ENCODE results near the gene CMC1. TPM values are rescaled to one million over a fixed set of nuclear protein-coding genes. Genes with fewer than 3 reads are reported as not detected.

The CMC1 gene
- polyA plus RNA-seq, 1 donor from 2014 or later: 22.5 TPM

- no peaks in the 10 kb centered on the region for H3K9me3 Mint-ChIP-seq
- H3K4me3 Mint-ChIP-seq: no peak overlapping the region
- H3K36me3 Mint-ChIP-seq: peaks cover 2% of the 10 kb centered on the region
- no peak overlapping the region for H3K27ac Mint-ChIP-seq
- H3K27me3 Mint-ChIP-seq: no peaks in the 10 kb centered on the region
- peaks cover 0 to 2% (median 2%) of the 10 kb centered on the region in 3 donors for H3K4me1 Mint-ChIP-seq
Measured at GRCh38 chr3:28299705-28300104, 58.3 kb downstream of the CMC1 start.

DNA sequence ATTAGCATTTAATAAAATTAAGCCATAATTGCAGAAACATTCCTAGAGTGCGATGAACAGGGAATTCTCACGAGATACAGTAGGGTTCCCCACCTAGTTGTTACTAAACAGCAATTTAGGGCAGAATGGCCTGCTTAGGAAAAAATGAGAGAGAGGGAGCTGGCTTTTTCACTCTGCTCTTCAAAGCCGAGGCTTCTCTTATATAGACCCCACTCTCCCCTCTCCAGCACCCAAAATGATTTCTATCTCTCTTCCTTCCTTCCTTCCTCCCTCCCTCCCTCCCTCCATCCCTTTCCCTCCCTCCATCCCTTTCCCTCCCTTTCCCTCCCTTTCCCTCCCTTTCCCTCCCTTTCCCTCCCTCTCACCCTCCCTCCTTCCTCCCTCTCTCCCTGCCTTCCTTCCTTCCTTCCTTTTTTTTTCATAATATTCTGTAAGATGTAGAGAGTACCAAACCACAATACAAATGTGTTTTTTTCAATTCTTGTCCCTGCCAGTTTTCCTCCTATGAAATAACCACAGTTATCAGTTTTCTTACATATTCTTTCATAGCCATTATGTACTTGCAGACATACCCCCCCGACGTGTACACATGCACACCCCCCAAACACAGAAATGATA lies 59.0 kb downstream of the CMC1 start:
- no peak overlapping the region for H3K4me3 Mint-ChIP-seq
- no peak overlapping the region for H3K27ac Mint-ChIP-seq
- H3K27me3 Mint-ChIP-seq: no peaks in the 10 kb centered on the region
- H3K9me3 Mint-ChIP-seq: no peaks in the 10 kb centered on the region
- H3K4me1 Mint-ChIP-seq: peaks cover 0 to 2% (median under 1%) of the 10 kb centered on the region in 3 donors
- peaks cover 1% of the 10 kb centered on the region for H3K36me3 Mint-ChIP-seq

- Mint-ChIP-seq H3K27me3 (no peaks in the 10 kb centered on the region), H3K36me3 (peaks cover 4% of the 10 kb centered on the region), H3K9me3 (no peaks in the 10 kb centered on the region), H3K4me3 (no peak overlapping the region), H3K27ac (no peak overlapping the region), H3K4me1 (peaks cover 0 to 1% (median 0%) of the 10 kb centered on the region in 3 donors)
Measured at GRCh38 chr3:28301688-28302087, 60.3 kb downstream of the CMC1 start.

DNA sequence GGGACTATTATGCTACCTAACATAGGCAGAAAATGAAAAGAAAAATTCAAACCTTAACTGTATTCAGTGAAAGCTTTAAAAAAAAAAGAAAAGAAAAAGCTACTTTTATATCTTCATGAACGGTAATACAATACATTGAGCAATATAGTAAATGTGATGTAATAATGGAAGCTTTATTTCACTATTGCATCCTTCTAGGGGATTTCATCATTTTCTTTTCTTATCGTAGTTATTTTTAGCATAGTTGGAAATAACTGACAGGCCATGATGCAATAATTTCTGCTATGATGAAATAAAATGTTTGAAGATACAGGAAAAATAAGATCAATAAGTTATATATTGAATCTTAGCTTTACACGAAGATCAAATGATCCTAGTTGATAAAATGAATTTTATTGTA lies 66.8 kb downstream of the CMC1 start:
- no peaks in the 10 kb centered on the region for H3K27me3 Mint-ChIP-seq
- peaks cover 0 to 4% (median 1%) of the 10 kb centered on the region in 3 donors for H3K4me1 Mint-ChIP-seq
- no peak overlapping the region for H3K4me3 Mint-ChIP-seq
- H3K36me3 Mint-ChIP-seq: peaks cover 4% of the 10 kb centered on the region
- no peak overlapping the region for H3K27ac Mint-ChIP-seq
- no peaks in the 10 kb centered on the region for H3K9me3 Mint-ChIP-seq

GRCh38 chr3:28315711-28316110 lies 74.3 kb downstream of the CMC1 start:
- H3K27me3 Mint-ChIP-seq: no peaks in the 10 kb centered on the region
- H3K9me3 Mint-ChIP-seq: no peaks in the 10 kb centered on the region
- H3K36me3 Mint-ChIP-seq: peaks cover 2% of the 10 kb centered on the region
- H3K4me1 Mint-ChIP-seq: peaks cover 0 to 1% (median 1%) of the 10 kb centered on the region in 3 donors
- H3K4me3 Mint-ChIP-seq: no peak overlapping the region
- H3K27ac Mint-ChIP-seq: no peak overlapping the region

DNA sequence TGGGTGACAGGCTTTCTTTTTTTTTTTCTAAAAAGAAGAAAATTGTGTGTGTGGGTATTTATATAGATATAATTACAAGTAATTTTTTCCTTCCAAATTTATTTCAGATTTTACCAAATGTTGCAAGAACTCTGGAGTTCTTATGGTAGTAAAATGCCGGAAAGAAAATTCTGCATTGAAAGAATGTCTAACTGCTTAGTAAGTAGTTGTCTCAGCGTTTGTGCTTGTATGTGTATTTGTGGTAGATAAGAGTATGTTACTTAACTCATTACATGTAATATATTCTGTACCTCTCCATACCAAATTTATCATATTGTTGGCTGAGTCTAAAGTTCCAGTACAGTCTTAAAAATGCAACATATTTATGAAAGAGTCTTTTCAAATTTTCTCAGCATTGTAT lies 74.8 kb downstream of the CMC1 start:
- H3K27me3 Mint-ChIP-seq: no peaks in the 10 kb centered on the region
- H3K9me3 Mint-ChIP-seq: no peaks in the 10 kb centered on the region
- peaks cover 2% of the 10 kb centered on the region for H3K36me3 Mint-ChIP-seq
- no peak overlapping the region for H3K27ac Mint-ChIP-seq
- H3K4me3 Mint-ChIP-seq: no peak overlapping the region
- peaks cover 0 to 1% (median 1%) of the 10 kb centered on the region in 3 donors for H3K4me1 Mint-ChIP-seq

GRCh38 chr3:28317438-28318022 lies 76.1 kb downstream of the CMC1 start:
- no peaks in the 10 kb centered on the region for H3K27me3 Mint-ChIP-seq
- H3K36me3 Mint-ChIP-seq: peaks cover 2% of the 10 kb centered on the region
- H3K4me1 Mint-ChIP-seq: peaks cover 0 to 1% (median 1%) of the 10 kb centered on the region in 3 donors
- no peak overlapping the region for H3K27ac Mint-ChIP-seq
- no peak overlapping the region for H3K4me3 Mint-ChIP-seq
- H3K9me3 Mint-ChIP-seq: no peaks in the 10 kb centered on the region

DNA sequence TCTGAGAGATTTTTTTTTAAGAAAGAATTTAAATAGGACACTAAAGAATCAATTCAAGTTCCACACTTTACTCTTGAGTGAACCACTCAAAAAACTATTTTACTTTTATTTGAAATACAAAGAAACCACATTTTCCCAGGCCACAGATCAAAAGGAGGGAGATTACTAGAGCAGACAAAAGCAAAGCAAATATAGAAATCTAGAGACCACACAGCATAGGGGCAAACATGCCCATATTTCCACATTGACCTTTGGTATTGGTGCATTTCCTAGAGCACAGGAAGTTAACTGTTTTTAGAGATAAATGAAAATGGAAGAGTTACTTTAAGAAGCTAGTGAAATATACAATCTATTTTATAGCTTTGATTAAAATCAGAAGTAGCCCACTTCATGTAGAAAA lies 79.6 kb downstream of the CMC1 start:
- H3K4me3 Mint-ChIP-seq: no peak overlapping the region
- peaks cover 4% of the 10 kb centered on the region for H3K36me3 Mint-ChIP-seq
- no peaks in the 10 kb centered on the region for H3K9me3 Mint-ChIP-seq
- no peak overlapping the region for H3K27ac Mint-ChIP-seq
- H3K4me1 Mint-ChIP-seq: peaks cover 0 to 1% (median 0%) of the 10 kb centered on the region in 3 donors
- no peaks in the 10 kb centered on the region for H3K27me3 Mint-ChIP-seq

GRCh38 chr3:28322464-28322863 lies 81.0 kb downstream of the CMC1 start:
- Mint-ChIP-seq H3K27ac (no peak overlapping the region), H3K4me3 (no peak overlapping the region), H3K4me1 (peaks cover 0 to 2% (median 1%) of the 10 kb centered on the region in 3 donors), H3K36me3 (peaks cover 4% of the 10 kb centered on the region), H3K9me3 (no peaks in the 10 kb centered on the region), H3K27me3 (no peaks in the 10 kb centered on the region)

DNA sequence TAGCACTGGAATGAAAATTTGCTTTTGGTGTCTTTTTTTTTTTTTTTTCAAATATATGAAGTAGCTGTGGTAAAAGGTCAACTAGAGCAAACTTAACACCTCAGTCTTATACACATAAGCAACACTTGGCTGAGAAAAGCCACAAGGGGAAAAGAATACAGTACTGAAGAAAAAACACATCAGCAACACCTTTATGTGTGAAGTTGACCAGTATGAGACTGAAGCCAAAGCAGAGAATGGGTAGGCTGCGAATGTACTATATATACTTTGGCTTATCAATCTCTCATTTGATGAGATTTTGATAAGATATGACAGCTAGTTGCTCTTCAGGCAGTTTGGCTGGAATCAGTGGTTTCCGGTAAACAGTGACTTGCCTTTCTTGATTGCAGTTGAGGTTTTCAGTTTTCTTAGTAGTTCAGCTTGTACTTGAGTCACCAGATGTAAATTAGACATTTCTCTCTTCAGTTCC lies 85.1 kb downstream of the CMC1 start:
- peaks cover 2% of the 10 kb centered on the region for H3K36me3 Mint-ChIP-seq
- no peaks in the 10 kb centered on the region for H3K9me3 Mint-ChIP-seq
- H3K27ac Mint-ChIP-seq: no peak overlapping the region
- H3K27me3 Mint-ChIP-seq: no peaks in the 10 kb centered on the region
- H3K4me1 Mint-ChIP-seq: peaks cover 0 to 2% (median 0%) of the 10 kb centered on the region in 3 donors
- no peak overlapping the region for H3K4me3 Mint-ChIP-seq

- no peak overlapping the region for H3K27ac Mint-ChIP-seq
- peaks cover 2% of the 10 kb centered on the region for H3K36me3 Mint-ChIP-seq
- H3K4me3 Mint-ChIP-seq: no peak overlapping the region
- no peaks in the 10 kb centered on the region for H3K9me3 Mint-ChIP-seq
- H3K4me1 Mint-ChIP-seq: peaks cover 0 to 2% (median 0%) of the 10 kb centered on the region in 3 donors
- no peaks in the 10 kb centered on the region for H3K27me3 Mint-ChIP-seq
Measured at GRCh38 chr3:28328188-28329151, 87.1 kb downstream of the CMC1 start.

DNA sequence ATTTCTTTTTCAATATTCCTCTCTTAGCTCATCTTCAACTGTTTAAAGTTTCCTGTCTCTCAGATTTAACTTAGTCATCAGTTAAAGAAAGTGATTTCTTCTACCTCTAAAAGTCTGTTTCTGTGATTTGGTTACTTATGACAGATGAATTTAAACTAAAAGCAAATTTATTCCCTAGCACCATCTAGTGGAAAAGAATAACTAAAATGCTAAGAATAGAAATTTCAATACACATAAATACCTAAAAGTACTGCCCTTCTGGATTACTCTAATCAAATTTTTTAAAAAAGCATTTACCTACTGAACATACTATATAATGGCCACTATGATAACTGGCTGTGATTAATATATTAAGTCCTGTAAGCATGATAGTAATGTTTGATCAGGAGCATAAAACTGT lies 93.1 kb downstream of the CMC1 start:
- H3K27ac Mint-ChIP-seq: no peak overlapping the region
- H3K27me3 Mint-ChIP-seq: no peaks in the 10 kb centered on the region
- no peaks in the 10 kb centered on the region for H3K4me1 Mint-ChIP-seq
- peaks cover 3% of the 10 kb centered on the region for H3K36me3 Mint-ChIP-seq
- H3K4me3 Mint-ChIP-seq: no peak overlapping the region
- no peaks in the 10 kb centered on the region for H3K9me3 Mint-ChIP-seq

DNA sequence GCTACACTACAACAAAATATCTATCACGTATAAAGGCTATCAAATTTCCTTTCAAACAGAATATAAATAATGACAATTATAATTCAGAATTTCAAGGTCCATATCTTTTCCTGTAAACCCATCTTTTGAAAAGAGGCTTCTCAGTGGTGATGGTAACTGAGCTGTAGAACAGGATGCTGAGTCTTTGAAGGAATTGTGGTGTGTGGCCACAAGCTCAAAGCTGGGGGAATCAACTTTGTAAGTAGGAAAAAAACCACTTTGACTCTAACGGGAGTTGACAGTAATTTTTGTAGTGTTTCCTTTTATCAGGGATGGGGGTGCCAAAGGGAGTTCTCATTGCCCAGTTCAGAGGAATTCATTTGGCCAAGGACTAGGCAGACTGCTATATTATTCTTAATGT lies 93.8 kb downstream of the CMC1 start:
- no peak overlapping the region for H3K4me3 Mint-ChIP-seq

DNA sequence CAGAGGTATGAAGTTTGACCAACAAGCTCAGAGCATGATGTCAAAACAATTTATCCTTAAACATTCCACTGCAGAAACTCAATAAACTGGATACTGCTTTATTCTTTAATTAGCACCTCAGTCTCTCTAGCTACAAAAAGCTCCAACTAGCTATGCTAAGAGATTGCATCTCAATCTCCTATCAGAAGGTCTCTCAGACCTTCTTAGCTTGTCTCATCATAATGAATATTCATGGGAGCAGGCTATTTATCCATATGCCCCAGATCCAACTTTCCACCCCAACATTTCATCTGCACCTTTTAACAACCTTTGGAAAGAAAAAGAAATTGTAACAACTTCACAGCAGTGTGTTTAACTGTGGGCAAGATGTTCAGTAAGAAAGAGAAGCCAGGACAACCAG lies 95.8 kb downstream of the CMC1 start:
- Mint-ChIP-seq H3K4me3 (no peak overlapping the region), H3K36me3 (peaks cover 3% of the 10 kb centered on the region), H3K4me1 (no peaks in the 10 kb centered on the region), H3K9me3 (no peaks in the 10 kb centered on the region), H3K27me3 (no peaks in the 10 kb centered on the region), H3K27ac (no peak overlapping the region)

More for the DNA sequence above, 93.8 kb downstream of the CMC1 start:
- H3K9me3 Mint-ChIP-seq: no peaks in the 10 kb centered on the region
- H3K36me3 Mint-ChIP-seq: peaks cover 3% of the 10 kb centered on the region
- H3K4me1 Mint-ChIP-seq: no peaks in the 10 kb centered on the region
- H3K27ac Mint-ChIP-seq: no peak overlapping the region
- H3K27me3 Mint-ChIP-seq: no peaks in the 10 kb centered on the region

DNA sequence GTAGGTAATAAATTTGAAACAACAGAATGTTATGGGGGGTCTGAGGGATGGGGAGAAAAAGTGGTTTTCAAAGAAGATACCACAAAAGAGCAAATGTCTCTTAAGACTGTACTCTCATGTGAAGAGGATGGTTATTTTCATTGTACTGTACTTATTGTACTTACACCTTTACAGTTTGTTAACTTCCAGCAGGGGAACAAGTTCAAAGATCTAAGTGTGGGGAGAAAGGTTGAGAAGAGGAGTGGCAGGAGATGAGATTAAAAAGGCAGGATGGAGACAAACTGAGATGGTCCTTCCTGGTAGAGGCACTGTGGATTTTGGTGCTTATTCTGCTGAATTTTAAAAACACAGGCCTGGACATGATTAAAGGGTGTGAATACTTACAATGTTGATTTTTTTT lies 101.7 kb downstream of the CMC1 start:
- Mint-ChIP-seq H3K27me3 (no peaks in the 10 kb centered on the region), H3K27ac (peak overlapping the region in 1 of 3 donors; percentile 65), H3K9me3 (no peaks in the 10 kb centered on the region), H3K36me3 (peaks cover 3% of the 10 kb centered on the region), H3K4me3 (peak overlapping the region in 2 of 4 donors; percentile 36 to 51), H3K4me1 (peaks cover 20 to 27% (median 25%) of the 10 kb centered on the region in 3 donors)

Data from IgD-negative memory B cell (primary cell).